GM12892 (cell line): Measurements from ENCODE around the gene ATXN10.

Source experiments
- POLR2A ChIP-seq: IDR thresholded peaks from 2 replicates; pipeline ENCODE4 v1.6.1; 2011; ENCODE audit warnings: low read depth, low read length, control low read depth
- POLR2AphosphoS5 ChIP-seq: IDR thresholded peaks from 2 replicates; pipeline ENCODE4 v1.6.1; 2011; ENCODE audit warnings: low read depth, low read length, control low read depth
- TAF1 ChIP-seq: IDR thresholded peaks from 2 replicates; pipeline ENCODE4 v1.6.1; 2011; ENCODE audit warnings: low read depth, mild to moderate bottlenecking, control low read depth, low read length, borderline replicate concordance

- TF ChIP-seq TAF1: no peak
- TF ChIP-seq POLR2A: no peak
- TF ChIP-seq POLR2AphosphoS5: no peak
Measured at GRCh38 chr22:45783021-45783420, 111.4 kb downstream of the ATXN10 start.
